K562 (cell line): ENCODE data around the gene TEX22.

Experiments used
- CBFB ChIP-seq: sonication (generic); formaldehyde crosslinking; IDR thresholded peaks from 2 replicates; pipeline ENCODE4 v1.4.0; 2020; ENCODE audit warnings: mild to moderate bottlenecking, missing genetic modification reagents
- ZNF146 ChIP-seq: IDR thresholded peaks from one replicate; pipeline ENCODE4 v1.6.1; 2018; ENCODE audit warnings: missing compliant biosample characterization; ENCODE audit not compliant: unreplicated experiment

DNA sequence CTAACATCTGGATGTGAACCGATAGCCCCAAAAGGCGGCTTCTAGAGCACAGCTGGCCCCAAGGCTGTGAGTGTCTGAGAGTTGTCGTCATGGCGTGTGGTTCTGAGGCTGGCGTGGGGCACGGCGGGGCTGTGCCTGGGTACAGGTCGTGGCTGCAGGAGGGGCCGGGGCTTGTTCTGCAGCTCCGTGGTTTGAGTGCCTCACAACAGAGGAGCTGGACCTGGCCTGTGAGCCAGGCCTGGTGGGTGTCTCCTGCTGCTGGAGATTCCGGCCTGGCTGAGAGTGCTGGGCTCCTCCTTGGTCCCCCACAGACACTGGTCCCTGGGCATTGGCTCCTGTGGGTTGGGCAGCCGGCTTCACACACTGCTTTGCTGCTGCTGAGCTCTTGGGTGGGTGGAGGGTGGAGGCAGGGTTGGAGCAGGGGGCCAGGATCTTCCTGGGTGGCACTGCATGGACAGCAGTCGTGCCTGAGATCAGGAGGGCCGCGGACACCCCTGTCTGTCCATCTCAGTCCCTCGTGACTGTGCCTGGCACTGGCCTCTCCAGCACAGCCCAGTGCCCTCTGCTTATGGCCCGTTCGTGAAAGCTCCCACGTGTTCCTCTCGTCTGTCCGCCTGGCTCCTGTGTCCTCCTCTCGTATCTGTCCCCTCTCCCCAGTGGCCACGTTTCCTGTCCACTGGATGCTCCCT is 31.8 kb upstream of the TEX22 start:
- no peak for TF ChIP-seq ZNF146 (CRISPR knock-in tag)
- no peak for TF ChIP-seq CBFB (CRISPR knock-in tag)
